Measurements from ENCODE around the gene PAQR7.

PAQR7 gene

DNA sequence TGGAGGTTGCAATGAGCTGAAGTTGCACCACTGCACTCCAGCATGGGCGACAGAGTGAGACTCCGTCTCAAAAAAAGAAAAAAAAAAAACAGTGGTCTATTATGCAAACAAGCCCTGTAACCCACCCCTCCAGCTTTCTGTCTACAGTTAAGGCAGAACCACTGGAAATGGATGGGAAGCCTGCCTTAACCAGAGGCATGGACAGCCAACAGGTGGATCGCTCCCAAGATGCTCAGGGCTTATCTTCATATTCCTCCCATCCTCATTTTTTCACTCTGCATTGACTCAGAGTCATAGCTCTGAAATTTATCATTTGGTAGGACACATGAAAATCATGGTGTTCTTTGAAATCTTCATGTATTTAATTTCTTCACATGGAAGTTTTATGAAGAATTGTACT lies 47.0 kb downstream of the PAQR7 start:
- H4K20me1 ChIP-seq (ENCODE audit: insufficient read depth, low read length): no peaks in the 10 kb centered on the region
- H3K27me3 ChIP-seq (ENCODE audit: insufficient read depth, low read length): no peaks in the 10 kb centered on the region
- H3K9me2 ChIP-seq (ENCODE audit: low read depth, low read length): no peaks in the 10 kb centered on the region
- H3F3A ChIP-seq (ENCODE audit: insufficient read depth, low read length): no peaks in the 10 kb centered on the region
- no peak overlapping the region for H3K4me2 ChIP-seq (ENCODE audit: low read length)
- no peaks in the 10 kb centered on the region for H3K79me2 ChIP-seq (ENCODE audit: insufficient read depth, low read length)
- no peak overlapping the region for H2AFZ ChIP-seq (ENCODE audit: low read length)
- no peak overlapping the region for H3K27ac ChIP-seq (ENCODE audit: low read depth, low read length, poor library complexity, severe bottlenecking)
- H3K9ac ChIP-seq (ENCODE audit: low read length): no peak overlapping the region
- no peak overlapping the region for H3K4me3 ChIP-seq (ENCODE audit: low read depth, low read length, poor library complexity, severe bottlenecking)
- H3K36me3 ChIP-seq (ENCODE audit: insufficient read depth, low read length): peaks cover 68% of the 10 kb centered on the region
- H3K9me3 ChIP-seq (ENCODE audit: low read length): no peaks in the 10 kb centered on the region
- TF ChIP-seq EZH2 (IDR thresholded peaks at IDR 0.05; ENCODE audit: borderline replicate concordance, low read length): no peak
- TF ChIP-seq CTCF (IDR thresholded peaks at IDR 0.05; ENCODE audit: low read length): no peak
- no peaks in the 10 kb centered on the region for H3K4me1 ChIP-seq (ENCODE audit: insufficient read depth, low read length, severe bottlenecking)

GRCh38 chr1:25826571-25826970 lies 48.9 kb downstream of the PAQR7 start:
- TF ChIP-seq EZH2 (IDR thresholded peaks at IDR 0.05; ENCODE audit: borderline replicate concordance, low read length): no peak
- H3K9me3 ChIP-seq (ENCODE audit: low read length): no peaks in the 10 kb centered on the region
- H4K20me1 ChIP-seq (ENCODE audit: insufficient read depth, low read length): no peaks in the 10 kb centered on the region
- H3K4me1 ChIP-seq (ENCODE audit: insufficient read depth, low read length, severe bottlenecking): peaks cover 7% of the 10 kb centered on the region
- no peak overlapping the region for H3K9ac ChIP-seq (ENCODE audit: low read length)
- no peaks in the 10 kb centered on the region for H3F3A ChIP-seq (ENCODE audit: insufficient read depth, low read length)
- H3K79me2 ChIP-seq (ENCODE audit: insufficient read depth, low read length): no peaks in the 10 kb centered on the region
- H2AFZ ChIP-seq (ENCODE audit: low read length): no peak overlapping the region
- no peak overlapping the region for H3K4me2 ChIP-seq (ENCODE audit: low read length)
- H3K9me2 ChIP-seq (ENCODE audit: low read depth, low read length): no peaks in the 10 kb centered on the region
- no peak overlapping the region for H3K4me3 ChIP-seq (ENCODE audit: low read depth, low read length, poor library complexity, severe bottlenecking)
- H3K27me3 ChIP-seq (ENCODE audit: insufficient read depth, low read length): no peaks in the 10 kb centered on the region
- H3K27ac ChIP-seq (ENCODE audit: low read depth, low read length, poor library complexity, severe bottlenecking): no peak overlapping the region
- peaks cover 49% of the 10 kb centered on the region for H3K36me3 ChIP-seq (ENCODE audit: insufficient read depth, low read length)

DNA sequence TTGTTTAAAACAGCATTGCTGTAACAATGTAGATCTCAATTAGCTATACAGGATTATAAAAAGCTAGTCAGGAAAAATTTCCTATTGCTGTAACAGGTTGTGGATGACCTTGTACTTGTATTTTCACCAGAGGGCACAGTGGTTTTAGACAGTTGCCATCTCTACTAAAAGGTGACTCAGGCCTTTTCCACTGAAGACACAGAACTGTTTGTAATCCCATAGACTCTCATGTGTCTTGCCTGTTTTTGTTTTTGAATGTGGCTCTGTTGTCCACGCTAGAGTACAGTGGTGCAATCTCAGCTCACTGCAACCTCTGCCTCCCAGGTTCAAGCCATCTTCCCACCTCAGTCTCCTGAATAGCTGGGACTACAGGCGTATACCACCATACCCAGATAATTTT lies 49.9 kb downstream of the PAQR7 start:
- Histone ChIP-seq H3K4me1 (ENCODE audit: insufficient read depth, low read length, severe bottlenecking) (peaks cover 17% of the 10 kb centered on the region), H3K27ac (ENCODE audit: low read depth, low read length, poor library complexity, severe bottlenecking) (no peak overlapping the region), H3F3A (ENCODE audit: insufficient read depth, low read length) (no peaks in the 10 kb centered on the region), H2AFZ (ENCODE audit: low read length) (no peak overlapping the region), H3K9me2 (ENCODE audit: low read depth, low read length) (no peaks in the 10 kb centered on the region), H4K20me1 (ENCODE audit: insufficient read depth, low read length) (no peaks in the 10 kb centered on the region), H3K36me3 (ENCODE audit: insufficient read depth, low read length) (peaks cover 39% of the 10 kb centered on the region), H3K9me3 (ENCODE audit: low read length) (no peaks in the 10 kb centered on the region), H3K9ac (ENCODE audit: low read length) (no peak overlapping the region), H3K79me2 (ENCODE audit: insufficient read depth, low read length) (no peaks in the 10 kb centered on the region), H3K4me2 (ENCODE audit: low read length) (no peak overlapping the region), H3K4me3 (ENCODE audit: low read depth, low read length, poor library complexity, severe bottlenecking) (no peak overlapping the region), H3K27me3 (ENCODE audit: insufficient read depth, low read length) (no peaks in the 10 kb centered on the region)
- TF ChIP-seq CTCF (IDR thresholded peaks at IDR 0.05; ENCODE audit: low read length) (no peak), EZH2 (IDR thresholded peaks at IDR 0.05; ENCODE audit: borderline replicate concordance, low read length) (no peak)

DNA sequence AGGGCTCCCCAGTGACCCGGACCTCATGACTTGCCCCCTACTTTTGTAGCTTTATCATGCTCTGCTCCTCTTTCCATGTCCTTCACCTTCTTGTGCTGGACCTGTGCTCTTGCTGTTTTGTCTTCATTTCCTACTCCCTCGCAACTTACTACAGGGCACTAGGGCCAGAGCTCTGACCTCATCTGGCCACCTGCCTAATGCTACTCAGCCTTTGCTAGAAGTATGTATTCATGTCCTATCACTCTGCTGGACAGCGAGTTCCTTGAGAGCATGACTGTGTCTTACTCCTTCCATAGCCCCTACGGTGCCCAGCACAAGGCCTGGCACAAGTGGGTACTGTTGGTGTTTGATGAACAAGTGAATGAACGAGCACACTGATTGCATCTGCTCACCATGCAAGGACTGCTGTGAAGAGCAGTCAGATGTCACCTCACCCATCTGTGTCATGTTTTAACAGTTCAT lies 53.8 kb downstream of the PAQR7 start:
- H3K79me2 ChIP-seq (ENCODE audit: insufficient read depth, low read length): no peaks in the 10 kb centered on the region
- H3K4me2 ChIP-seq (ENCODE audit: low read length): peak overlapping the region; percentile 89
- no peak for TF ChIP-seq CTCF (IDR thresholded peaks at IDR 0.05; ENCODE audit: low read length)
- peaks cover 25% of the 10 kb centered on the region for H3K4me1 ChIP-seq (ENCODE audit: insufficient read depth, low read length, severe bottlenecking)
- no peaks in the 10 kb centered on the region for H4K20me1 ChIP-seq (ENCODE audit: insufficient read depth, low read length)
- H3K27me3 ChIP-seq (ENCODE audit: insufficient read depth, low read length): no peaks in the 10 kb centered on the region
- peak overlapping the region; percentile 75; the same call in 1 of the 2 replicates for H3K9ac ChIP-seq (ENCODE audit: low read length)
- H3K36me3 ChIP-seq (ENCODE audit: insufficient read depth, low read length): peaks cover 7% of the 10 kb centered on the region; the same call in 1 of the 2 replicates
- H2AFZ ChIP-seq (ENCODE audit: low read length): no peak overlapping the region
- H3F3A ChIP-seq (ENCODE audit: insufficient read depth, low read length): no peaks in the 10 kb centered on the region
- H3K9me2 ChIP-seq (ENCODE audit: low read depth, low read length): no peaks in the 10 kb centered on the region
- H3K9me3 ChIP-seq (ENCODE audit: low read length): no peaks in the 10 kb centered on the region
- H3K27ac ChIP-seq (ENCODE audit: low read depth, low read length, poor library complexity, severe bottlenecking): no peak overlapping the region
- peak overlapping the region; percentile 84 for H3K4me3 ChIP-seq (ENCODE audit: low read depth, low read length, poor library complexity, severe bottlenecking)

Measured in OCI-LY1 (cell line).